OCI-LY1 (cell line): ENCODE measurements around the gene LSM11.

Source experiments
- H2AFZ ChIP-seq: fragments of 200-600 bp; sonication (generic), shearing (Covaris generic); 2 replicates; pipeline ENCODE4 v1.6.0; 2014; ENCODE audit warnings: antibody characterized with exemption, mild to moderate bottlenecking, low read length
- H3F3A ChIP-seq: fragments of 200-600 bp; sonication (generic), shearing (Covaris generic); 2 replicates; pipeline ENCODE4 v1.6.0; 2014; ENCODE audit warnings: mild to moderate bottlenecking, antibody characterized with exemption, low read length, moderate library complexity; ENCODE audit not compliant: insufficient read depth
- H3K27ac ChIP-seq: fragments of 200-600 bp; sonication (generic); 2 replicates; pipeline ENCODE4 v1.5.1; 2014; ENCODE audit warnings: low read length, mixed run types, mild to moderate bottlenecking, low read depth; ENCODE audit not compliant: poor library complexity, severe bottlenecking
- H3K27me3 ChIP-seq: fragments of 200-600 bp; sonication (generic); 2 replicates; pipeline ENCODE4 v1.6.0; 2014; ENCODE audit warnings: antibody characterized with exemption, mild to moderate bottlenecking, low read length, moderate library complexity; ENCODE audit not compliant: insufficient read depth
- H3K36me3 ChIP-seq: fragments of 200-600 bp; sonication (generic); 2 replicates; pipeline ENCODE4 v1.6.1; 2014; ENCODE audit warnings: mild to moderate bottlenecking, antibody characterized with exemption, low read length, moderate library complexity, mixed read lengths; ENCODE audit not compliant: insufficient read depth
- H3K4me1 ChIP-seq: fragments of 200-600 bp; sonication (generic); 2 replicates; pipeline ENCODE4 v1.5.1; 2014; ENCODE audit warnings: mild to moderate bottlenecking, low read length, moderate library complexity; ENCODE audit not compliant: insufficient read depth, severe bottlenecking
- H3K4me2 ChIP-seq: fragments of 200-600 bp; sonication (generic), shearing (Covaris generic); 2 replicates; pipeline ENCODE4 v1.6.1; 2014; ENCODE audit warnings: low read length
- H3K4me3 ChIP-seq: fragments of 200-600 bp; sonication (generic); 2 replicates; pipeline ENCODE4 v1.5.1; 2014; ENCODE audit warnings: low read length, low read depth, mild to moderate bottlenecking, mixed read lengths; ENCODE audit not compliant: poor library complexity, severe bottlenecking
- H3K79me2 ChIP-seq: fragments of 200-600 bp; shearing (Covaris generic); 2 replicates; pipeline ENCODE4 v1.6.1; 2016; ENCODE audit warnings: mixed run types, low read length, mixed read lengths; ENCODE audit not compliant: insufficient read depth
- H3K9ac ChIP-seq: fragments of 200-600 bp; sonication (generic), shearing (Covaris generic); 2 replicates; pipeline ENCODE4 v1.6.1; 2014; ENCODE audit warnings: mild to moderate bottlenecking, low read length, mixed read lengths
- H3K9me2 ChIP-seq: fragments of 200-600 bp; sonication (generic), shearing (Covaris generic); 2 replicates; pipeline ENCODE4 v1.6.1; 2014; ENCODE audit warnings: low read depth, mild to moderate bottlenecking, low read length, mixed read lengths
- H3K9me3 ChIP-seq: fragments of 200-600 bp; shearing (Covaris generic); 2 replicates; pipeline ENCODE4 v1.6.1; 2014; ENCODE audit warnings: low read length, mixed read lengths
- H4K20me1 ChIP-seq: fragments of 200-600 bp; sonication (generic), shearing (Covaris generic); 2 replicates; pipeline ENCODE4 v1.6.0; 2016; ENCODE audit warnings: mild to moderate bottlenecking, low read length; ENCODE audit not compliant: insufficient read depth
- EZH2 ChIP-seq: fragments of 200-600 bp; sonication (generic), shearing (Covaris generic); IDR thresholded peaks from 2 replicates; pipeline ENCODE4 v1.8.0; 2017; ENCODE audit warnings: borderline replicate concordance, mixed run types, mild to moderate bottlenecking, antibody characterized with exemption, low read length, moderate library complexity, mixed read lengths
- TF ChIP-seq, protein P1 (sequence below): fragments of 200-600 bp; sonication (generic), shearing (Covaris generic); IDR thresholded peaks from 2 replicates; pipeline ENCODE4 v1.5.1; 2017; ENCODE audit warnings: mild to moderate bottlenecking, antibody characterized with exemption, low read length, moderate library complexity, mixed read lengths

Gene LSM11

DNA sequence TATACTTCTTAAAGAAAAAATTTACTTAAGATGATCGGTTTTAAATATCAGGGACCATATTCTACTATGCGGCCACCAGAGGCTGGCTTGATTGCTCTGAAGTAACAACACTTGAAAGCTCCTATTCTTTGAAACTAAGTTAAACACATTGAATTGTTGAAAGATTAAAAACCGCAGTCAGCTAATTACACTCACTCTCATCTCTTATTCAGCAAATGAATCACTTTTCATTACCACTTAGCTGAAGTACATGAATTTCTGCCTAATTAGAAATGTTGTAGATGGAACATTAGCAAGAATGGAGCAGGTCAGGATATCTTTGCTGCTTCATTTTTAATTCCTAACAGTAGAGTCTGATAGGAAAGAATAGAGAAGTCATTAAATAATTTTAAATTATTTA lies 42.3 kb downstream of the LSM11 start:
- Histone ChIP-seq H3K79me2 (no peaks in the 10 kb centered on the region), H3K4me2 (no peak overlapping the region), H2AFZ (no peak overlapping the region), H3K4me1 (no peaks in the 10 kb centered on the region), H4K20me1 (no peaks in the 10 kb centered on the region), H3K27ac (no peak overlapping the region), H3K27me3 (no peaks in the 10 kb centered on the region), H3K9ac (no peak overlapping the region), H3K36me3 (peaks cover 55% of the 10 kb centered on the region), H3F3A (no peaks in the 10 kb centered on the region), H3K4me3 (no peak overlapping the region), H3K9me2 (no peaks in the 10 kb centered on the region), H3K9me3 (no peaks in the 10 kb centered on the region)
- no peak for TF ChIP-seq EZH2
- TF ChIP-seq, protein P1, sequence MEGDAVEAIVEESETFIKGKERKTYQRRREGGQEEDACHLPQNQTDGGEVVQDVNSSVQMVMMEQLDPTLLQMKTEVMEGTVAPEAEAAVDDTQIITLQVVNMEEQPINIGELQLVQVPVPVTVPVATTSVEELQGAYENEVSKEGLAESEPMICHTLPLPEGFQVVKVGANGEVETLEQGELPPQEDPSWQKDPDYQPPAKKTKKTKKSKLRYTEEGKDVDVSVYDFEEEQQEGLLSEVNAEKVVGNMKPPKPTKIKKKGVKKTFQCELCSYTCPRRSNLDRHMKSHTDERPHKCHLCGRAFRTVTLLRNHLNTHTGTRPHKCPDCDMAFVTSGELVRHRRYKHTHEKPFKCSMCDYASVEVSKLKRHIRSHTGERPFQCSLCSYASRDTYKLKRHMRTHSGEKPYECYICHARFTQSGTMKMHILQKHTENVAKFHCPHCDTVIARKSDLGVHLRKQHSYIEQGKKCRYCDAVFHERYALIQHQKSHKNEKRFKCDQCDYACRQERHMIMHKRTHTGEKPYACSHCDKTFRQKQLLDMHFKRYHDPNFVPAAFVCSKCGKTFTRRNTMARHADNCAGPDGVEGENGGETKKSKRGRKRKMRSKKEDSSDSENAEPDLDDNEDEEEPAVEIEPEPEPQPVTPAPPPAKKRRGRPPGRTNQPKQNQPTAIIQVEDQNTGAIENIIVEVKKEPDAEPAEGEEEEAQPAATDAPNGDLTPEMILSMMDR, result no peak

DNA sequence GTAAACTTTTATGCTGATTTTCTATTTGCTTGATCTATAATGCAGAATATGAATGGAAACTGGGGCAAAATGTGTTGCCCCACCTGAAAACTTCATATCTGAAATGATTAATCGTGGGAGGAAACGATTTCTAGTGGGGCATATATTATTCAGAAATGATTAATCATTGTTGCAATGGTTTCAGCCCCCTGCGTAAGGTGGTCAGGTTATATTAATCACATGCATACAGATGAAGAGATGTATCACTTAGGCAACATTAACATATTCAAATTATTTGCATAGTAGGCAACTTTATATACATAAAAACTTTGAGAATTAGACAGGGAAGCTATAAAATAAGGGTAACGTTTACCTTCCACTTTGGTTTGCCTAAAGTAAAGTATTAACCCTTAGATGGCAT lies 49.8 kb downstream of the LSM11 start:
- H3K4me1 ChIP-seq, result no peaks in the 10 kb centered on the region
- TF ChIP-seq, protein P1, result no peak
- no peak for TF ChIP-seq EZH2

GRCh38 chr5:157799578-157799977 lies 56.1 kb downstream of the LSM11 start:
- Histone ChIP-seq H3K9me2 (no peaks in the 10 kb centered on the region), H3K9ac (no peak overlapping the region), H3K4me2 (no peak overlapping the region), H3K4me1 (no peaks in the 10 kb centered on the region), H3K4me3 (no peak overlapping the region), H3K27ac (no peak overlapping the region), H3K36me3 (peaks cover 69% of the 10 kb centered on the region), H2AFZ (no peak overlapping the region), H4K20me1 (no peaks in the 10 kb centered on the region), H3K9me3 (no peaks in the 10 kb centered on the region), H3F3A (no peaks in the 10 kb centered on the region), H3K79me2 (no peaks in the 10 kb centered on the region), H3K27me3 (no peaks in the 10 kb centered on the region)
- no peak for TF ChIP-seq EZH2
- TF ChIP-seq, protein P1, result no peak

More for the DNA sequence above, 49.8 kb downstream of the LSM11 start:
- H3K79me2 ChIP-seq, result no peaks in the 10 kb centered on the region
- no peak overlapping the region for H3K4me2 ChIP-seq
- H3K9ac ChIP-seq, result no peak overlapping the region
- no peaks in the 10 kb centered on the region for H3K27me3 ChIP-seq
- H3F3A ChIP-seq, result no peaks in the 10 kb centered on the region
- H3K36me3 ChIP-seq, result peaks cover 74% of the 10 kb centered on the region
- no peak overlapping the region for H2AFZ ChIP-seq
- no peaks in the 10 kb centered on the region for H3K9me2 ChIP-seq
- H4K20me1 ChIP-seq, result no peaks in the 10 kb centered on the region
- H3K27ac ChIP-seq, result no peak overlapping the region
- no peak overlapping the region for H3K4me3 ChIP-seq
- H3K9me3 ChIP-seq, result no peaks in the 10 kb centered on the region
